GM20000 (cell line): ENCODE results near the gene PLVAP.

Experiments
- DNase-seq: peaks from one replicate; pipeline ENCODE4 v3.0.0; 2012; ENCODE audit warnings: low spot score
- CTCF ChIP-seq: IDR thresholded peaks from 2 replicates; pipeline ENCODE4 v1.5.1; 2012; ENCODE audit warnings: mild to moderate bottlenecking, control low read depth; ENCODE audit errors: extremely low read depth, missing control alignments

The PLVAP gene

GRCh38 chr19:17337675-17338432 lies 39.3 kb downstream of the PLVAP start:
- DNase-seq, result peak; percentile 77
- TF ChIP-seq CTCF, result no peak

- TF ChIP-seq CTCF, result no peak
- DNase-seq, result peak; percentile 98
Observed at GRCh38 chr19:17336872-17337674, 40.1 kb downstream of the PLVAP start, which contains the start of gene GTPBP3. TSS of gene GTPBP3 (plus strand) at chr19:17337553. CDS start at chr19:17337612, 59 bp downstream.

DNA sequence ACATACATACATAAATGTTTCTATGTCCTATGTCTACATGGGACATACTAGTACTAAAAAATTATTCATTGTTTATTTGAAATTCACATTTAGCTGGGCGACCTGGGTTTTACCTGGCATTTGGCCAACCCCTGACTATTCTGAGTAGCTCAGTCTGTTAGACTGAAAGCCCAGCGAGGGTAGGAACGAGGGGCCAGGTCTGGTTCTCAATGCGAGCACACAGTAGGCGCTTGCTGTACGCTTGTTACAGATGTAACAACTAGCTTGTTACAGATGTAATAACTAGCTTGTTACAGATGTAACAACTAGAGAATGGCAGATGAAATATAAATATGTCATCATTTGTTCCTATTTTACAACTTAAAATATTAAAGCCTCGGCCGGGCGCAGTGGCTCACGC lies 41.6 kb downstream of the PLVAP start:
- DNase-seq, result no peak
- no peak for TF ChIP-seq CTCF

DNA sequence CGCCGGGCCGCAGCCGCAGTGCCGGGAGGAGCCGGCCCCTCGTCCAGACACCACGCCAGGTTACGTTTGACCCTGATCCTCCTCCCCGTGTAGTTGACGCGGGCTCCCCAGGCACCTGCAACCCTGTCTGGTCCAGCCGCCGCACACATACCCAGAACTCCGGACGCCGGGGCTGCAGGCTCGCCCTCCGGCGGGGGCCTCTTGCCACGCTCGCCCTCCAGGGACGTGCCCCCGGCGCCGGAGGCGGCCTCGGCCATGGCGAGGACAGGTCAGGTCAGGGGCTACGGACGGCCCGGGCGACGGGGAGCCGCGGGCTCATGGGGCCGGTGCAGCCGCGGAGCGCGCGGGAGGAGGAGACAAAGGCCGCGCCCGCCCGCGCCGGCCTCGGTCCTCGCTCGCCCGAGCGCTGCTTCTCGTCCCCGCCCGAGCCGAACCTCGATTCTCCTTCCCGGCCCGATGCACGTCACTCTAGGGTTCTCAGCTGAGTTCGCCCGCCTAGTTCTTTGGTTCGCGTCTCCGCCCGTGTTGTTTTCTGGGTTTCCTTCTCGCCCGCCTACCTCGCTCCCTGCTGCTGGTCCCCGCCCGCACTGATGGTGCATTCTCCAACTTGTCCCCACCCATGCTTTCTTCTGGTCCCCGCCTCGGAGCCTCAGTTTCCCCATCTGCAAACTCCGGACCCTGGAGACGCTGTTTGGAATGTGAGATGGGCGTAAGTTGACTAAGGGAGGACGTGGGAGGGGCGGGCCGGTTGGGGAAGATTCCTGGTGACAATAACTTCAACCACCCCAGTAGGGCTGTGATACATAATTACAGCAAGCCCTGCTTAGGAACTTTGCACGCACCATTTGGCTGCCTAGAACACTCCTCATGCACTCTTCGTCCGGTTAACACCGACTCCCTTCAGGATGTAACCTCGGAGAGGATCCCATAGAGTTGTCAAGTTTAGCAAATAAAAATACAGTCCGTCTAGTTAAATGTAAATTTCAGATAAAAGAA lies 42.4 kb downstream of the PLVAP start, which contains the start of gene ANO8:
Gene ANO8, minus strand, starts transcription at position 442 of the 996 bp plus-strand sequence. Its CDS starts 185 bp downstream, at position 257.
- peak; percentile 96 for DNase-seq
- TF ChIP-seq CTCF, result no peak

- peak; percentile 74 for DNase-seq
- no peak for TF ChIP-seq CTCF
Observed at GRCh38 chr19:17333611-17334413, 43.3 kb downstream of the PLVAP start.

DNA sequence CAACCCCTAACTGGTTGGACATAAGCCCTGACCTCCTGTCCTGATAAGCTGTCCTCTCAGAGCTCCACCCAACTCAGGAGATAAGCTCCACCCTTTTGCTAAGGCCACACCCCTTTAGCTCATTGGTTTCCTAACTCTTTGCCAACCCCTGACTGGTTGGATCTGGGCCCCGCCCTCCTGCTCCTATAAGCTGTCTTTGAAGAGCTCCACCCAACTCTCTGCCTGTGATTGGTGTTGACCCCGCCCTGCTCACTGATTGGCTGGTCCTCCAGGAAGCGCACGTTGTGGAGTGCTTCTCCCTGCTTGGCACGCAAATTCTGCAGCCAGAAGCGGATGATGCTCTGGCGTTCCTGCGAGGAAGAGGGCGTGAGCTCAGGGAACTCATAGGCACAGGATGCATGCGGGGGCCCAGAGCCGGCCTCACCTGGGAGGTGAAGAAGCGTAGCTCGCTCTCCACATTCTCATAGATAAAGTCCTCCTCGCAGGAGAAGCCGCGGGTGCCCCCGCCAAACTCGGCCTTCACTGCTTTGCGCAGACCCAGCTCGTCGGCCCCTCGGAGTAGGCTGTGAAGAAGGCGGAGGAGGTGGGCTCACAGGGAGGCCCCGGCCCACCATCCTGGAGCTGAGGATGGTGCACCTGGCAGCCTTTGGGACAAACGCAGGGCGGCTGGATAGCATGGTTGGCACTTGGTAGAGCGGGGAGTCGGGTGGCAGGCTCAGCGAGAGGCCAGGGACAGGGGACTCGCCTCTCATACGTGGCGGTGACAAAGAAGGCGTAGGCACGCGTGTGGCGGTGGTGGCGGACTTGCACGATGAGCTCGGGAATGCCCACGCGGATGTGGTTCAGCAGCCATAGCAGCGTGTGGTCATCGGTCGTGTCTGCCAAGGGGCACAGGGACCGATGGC lies 44.2 kb downstream of the PLVAP start:
- TF ChIP-seq CTCF, result no peak
- peak; percentile 60 for DNase-seq
